ENCODE results near the gene PLEKHS1.

PLEKHS1 gene

GRCh38 chr10:113712024-113712423 lies 39.5 kb upstream of the PLEKHS1 start:
- H3K4me3 ChIP-seq (ENCODE audit: low read depth, low read length) = no peak overlapping the region

DNA sequence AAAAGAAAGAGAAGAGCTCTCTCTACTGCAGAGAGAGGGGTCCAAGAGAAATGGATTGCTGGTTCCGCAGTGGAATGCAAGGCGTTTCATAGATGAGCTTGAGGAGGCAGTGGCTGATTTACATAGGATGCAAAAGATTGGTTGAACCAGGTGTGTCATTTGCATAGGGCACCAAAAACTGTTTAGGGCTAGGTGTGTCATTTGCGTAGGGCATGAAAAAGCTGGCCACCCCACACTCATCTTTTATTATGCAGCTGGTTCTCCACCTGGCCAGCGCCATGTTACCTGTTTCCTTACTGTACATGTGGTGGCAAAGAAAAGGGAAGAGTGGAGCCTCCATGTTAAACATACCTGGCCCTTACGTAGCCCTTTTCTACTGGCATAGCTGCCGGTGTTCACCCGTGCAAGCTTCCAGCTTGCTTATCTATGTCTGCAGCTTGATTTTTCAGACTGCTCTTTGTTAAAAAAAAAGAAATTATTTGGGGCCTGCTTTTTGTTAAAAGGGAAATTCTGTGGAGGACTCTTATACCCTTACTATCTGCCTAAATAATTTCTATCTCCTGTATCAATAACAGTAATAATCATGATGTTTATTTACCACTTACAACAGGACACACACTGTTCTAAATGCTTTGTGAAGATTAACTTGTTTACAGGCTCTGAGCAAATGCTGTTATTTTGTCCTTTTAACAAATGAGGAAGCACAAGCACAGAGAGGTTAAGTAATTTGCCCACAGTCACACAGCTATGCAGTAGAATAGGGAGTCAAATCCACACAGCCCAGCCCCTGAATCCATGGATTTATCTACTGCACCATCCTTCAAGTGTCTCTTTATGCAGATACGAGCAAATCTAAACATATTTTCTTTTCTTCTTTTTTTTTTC lies 38.5 kb upstream of the PLEKHS1 start:
- H3K4me3 ChIP-seq (ENCODE audit: low read depth, low read length) = no peak overlapping the region
- TF ChIP-seq CTCF (IDR thresholded peaks at IDR 0.05; ENCODE audit: borderline replicate concordance, insufficient read depth, low read depth, low read length) = no peak

More at GRCh38 chr10:113712024-113712423, 39.5 kb upstream of the PLEKHS1 start:
- no peak for TF ChIP-seq CTCF (IDR thresholded peaks at IDR 0.05; ENCODE audit: borderline replicate concordance, insufficient read depth, low read depth, low read length)

DNA sequence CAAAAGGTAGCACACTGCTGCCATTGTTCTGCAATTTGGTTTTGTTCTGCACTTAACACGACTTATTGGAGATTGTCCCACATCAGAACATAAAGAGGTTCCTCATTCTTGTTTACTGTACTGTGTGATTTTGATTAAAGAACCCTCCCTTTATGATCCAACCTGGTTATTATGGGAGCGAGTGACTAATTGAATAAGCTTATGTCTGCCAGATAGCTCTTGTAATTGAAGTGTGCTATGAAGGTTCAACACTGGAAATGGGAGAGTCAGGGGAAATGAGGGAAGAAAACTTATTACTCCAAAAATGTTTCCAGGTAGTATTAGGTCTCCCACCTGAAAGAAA lies 37.9 kb upstream of the PLEKHS1 start:
- no peak for TF ChIP-seq CTCF (IDR thresholded peaks at IDR 0.05; ENCODE audit: borderline replicate concordance, insufficient read depth, low read depth, low read length)
- no peak overlapping the region for H3K4me3 ChIP-seq (ENCODE audit: low read depth, low read length)

- no peak for TF ChIP-seq CTCF (IDR thresholded peaks at IDR 0.05; ENCODE audit: borderline replicate concordance, insufficient read depth, low read depth, low read length)
These were observed 35.2 kb upstream of the PLEKHS1 start for GRCh38 chr10:113716109-113716910.

DNA sequence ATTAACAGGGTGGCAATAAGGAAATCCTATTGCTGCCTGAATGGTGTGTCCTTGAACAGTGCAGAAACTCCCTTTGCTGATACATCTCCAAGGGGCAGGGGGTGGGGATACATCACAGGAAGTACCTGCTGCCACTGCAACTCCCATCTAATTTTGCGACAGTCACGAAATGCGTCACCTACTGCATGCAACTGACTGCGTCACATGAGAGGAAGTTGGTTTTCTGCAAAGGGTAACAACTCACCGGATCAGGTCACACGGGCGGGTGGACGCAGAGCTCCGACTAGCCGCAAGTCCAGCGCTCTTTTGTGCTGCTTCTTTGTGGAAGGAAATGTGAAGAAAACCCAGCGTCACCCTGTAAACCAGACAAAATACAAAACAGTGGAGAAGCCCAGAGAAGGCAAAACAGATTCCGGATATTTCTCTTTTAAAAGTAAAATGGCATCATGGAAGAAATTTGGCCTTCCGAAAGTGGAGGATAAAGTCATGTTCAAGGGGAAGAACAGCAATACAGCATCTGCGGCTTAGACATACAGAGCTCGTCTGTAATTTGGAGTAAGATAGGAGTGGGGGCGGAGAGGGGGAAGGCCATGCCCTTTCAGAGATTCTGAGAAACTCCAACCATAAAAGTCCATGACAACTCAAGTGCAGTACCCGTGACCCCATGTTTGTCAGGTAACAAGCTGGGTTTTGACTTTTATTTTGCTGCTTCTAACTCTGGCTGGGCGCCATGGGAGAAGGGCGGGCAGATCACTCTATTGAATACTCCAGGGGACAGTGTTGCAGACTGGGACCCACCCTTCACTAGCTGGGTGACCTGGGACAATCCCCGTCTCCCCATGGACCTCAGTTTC lies 32.3 kb upstream of the PLEKHS1 start:
- H3K4me3 ChIP-seq (ENCODE audit: low read depth, low read length) = no peak overlapping the region
- TF ChIP-seq CTCF (IDR thresholded peaks at IDR 0.05; ENCODE audit: borderline replicate concordance, insufficient read depth, low read depth, low read length) = no peak

More at GRCh38 chr10:113716109-113716910, 35.2 kb upstream of the PLEKHS1 start:
- no peak overlapping the region for H3K4me3 ChIP-seq (ENCODE audit: low read depth, low read length)

DNA sequence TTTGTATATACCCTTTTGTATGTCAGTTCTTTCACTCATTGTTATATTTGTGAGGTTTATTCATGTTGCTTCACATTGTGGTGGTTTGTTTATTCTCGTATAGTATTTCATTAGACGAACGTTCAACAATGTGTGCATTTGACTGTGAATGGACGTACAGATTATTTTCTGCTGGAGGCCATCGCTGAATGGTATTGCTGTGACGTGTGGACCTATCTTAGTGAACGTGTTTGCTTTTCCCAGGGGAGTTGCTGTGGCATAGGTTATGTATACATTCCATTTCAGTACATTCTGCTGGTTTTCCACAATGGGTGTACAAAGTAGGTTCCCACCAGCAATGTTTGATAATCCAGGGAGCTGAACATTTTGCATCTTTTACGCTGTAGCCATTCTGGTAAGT lies 31.1 kb upstream of the PLEKHS1 start:
- no peak overlapping the region for H3K4me3 ChIP-seq (ENCODE audit: low read depth, low read length)
- TF ChIP-seq CTCF (IDR thresholded peaks at IDR 0.05; ENCODE audit: borderline replicate concordance, insufficient read depth, low read depth, low read length) = no peak
